Measurements from ENCODE around the gene MRPL48. TPM values are rescaled to one million over a fixed set of nuclear protein-coding genes. Genes with fewer than 3 reads are reported as not detected.

The MRPL48 gene
- total RNA-seq, 1 donor from 2014 or later: 51.4 TPM

DNA sequence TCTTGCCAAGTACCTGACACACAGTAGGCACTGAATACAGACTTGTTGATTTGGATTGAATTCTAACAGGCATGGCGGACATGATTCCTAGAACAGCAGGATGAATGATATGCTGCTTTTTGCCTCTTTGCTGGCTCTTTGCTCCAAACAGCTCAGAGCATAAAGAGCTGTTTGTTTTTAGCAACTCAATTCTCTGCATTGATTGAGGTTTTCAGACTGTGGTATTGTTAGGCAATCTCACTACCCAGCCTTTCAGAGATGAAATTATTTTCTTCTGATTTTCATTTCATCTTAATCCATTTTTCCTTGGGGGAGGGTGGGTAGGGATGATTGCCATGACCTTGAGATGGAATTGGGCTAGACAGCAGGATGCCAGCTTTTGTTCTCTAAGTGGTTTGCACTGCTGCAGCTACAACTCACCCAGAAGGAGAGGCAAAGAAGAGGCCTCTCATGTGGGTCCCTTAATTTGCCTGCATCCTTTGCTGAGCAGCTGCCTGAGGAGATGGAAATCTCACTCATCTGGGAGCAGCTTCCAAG, 68.4 kb downstream of the MRPL48 start:
- Mint-ChIP-seq H3K27ac (ENCODE audit: unreplicated experiment) (peak overlapping the region; percentile 94), H3K9me3 (no peaks in the 10 kb centered on the region), H3K27me3 (ENCODE audit: low read depth) (no peaks in the 10 kb centered on the region), H3K4me3 (no peak overlapping the region), H3K4me1 (peaks cover 15% of the 10 kb centered on the region), H3K36me3 (ENCODE audit: low read depth) (peaks cover 15% of the 10 kb centered on the region)
- no peak for DNase-seq (ENCODE audit: low read depth, low spot score)
- TF ChIP-seq, protein P1, sequence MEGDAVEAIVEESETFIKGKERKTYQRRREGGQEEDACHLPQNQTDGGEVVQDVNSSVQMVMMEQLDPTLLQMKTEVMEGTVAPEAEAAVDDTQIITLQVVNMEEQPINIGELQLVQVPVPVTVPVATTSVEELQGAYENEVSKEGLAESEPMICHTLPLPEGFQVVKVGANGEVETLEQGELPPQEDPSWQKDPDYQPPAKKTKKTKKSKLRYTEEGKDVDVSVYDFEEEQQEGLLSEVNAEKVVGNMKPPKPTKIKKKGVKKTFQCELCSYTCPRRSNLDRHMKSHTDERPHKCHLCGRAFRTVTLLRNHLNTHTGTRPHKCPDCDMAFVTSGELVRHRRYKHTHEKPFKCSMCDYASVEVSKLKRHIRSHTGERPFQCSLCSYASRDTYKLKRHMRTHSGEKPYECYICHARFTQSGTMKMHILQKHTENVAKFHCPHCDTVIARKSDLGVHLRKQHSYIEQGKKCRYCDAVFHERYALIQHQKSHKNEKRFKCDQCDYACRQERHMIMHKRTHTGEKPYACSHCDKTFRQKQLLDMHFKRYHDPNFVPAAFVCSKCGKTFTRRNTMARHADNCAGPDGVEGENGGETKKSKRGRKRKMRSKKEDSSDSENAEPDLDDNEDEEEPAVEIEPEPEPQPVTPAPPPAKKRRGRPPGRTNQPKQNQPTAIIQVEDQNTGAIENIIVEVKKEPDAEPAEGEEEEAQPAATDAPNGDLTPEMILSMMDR (conservative IDR thresholded peaks at IDR 0.05): no peak

DNA sequence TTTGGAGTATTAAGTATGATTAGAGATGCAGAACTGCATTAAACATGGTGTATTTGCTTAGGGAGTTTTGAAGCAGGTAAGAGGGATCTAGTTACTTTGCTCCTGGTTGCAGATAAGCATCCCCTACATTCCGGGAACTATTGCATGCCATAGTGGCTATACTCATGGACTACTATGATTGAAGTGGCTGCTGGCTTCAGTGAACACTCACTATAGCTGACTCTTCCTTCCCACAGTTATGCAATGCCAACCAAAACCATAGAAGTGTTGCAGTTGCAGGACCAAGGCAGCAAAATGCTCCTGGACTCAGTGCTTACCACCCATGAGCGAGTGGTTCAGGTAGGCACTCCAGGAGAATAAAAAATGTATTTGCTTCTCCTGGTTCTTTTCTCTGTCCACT, 72.0 kb downstream of the MRPL48 start:
- peaks cover 15% of the 10 kb centered on the region for H3K4me1 Mint-ChIP-seq
- H3K9me3 Mint-ChIP-seq: no peaks in the 10 kb centered on the region
- H3K36me3 Mint-ChIP-seq (ENCODE audit: low read depth): peaks cover 15% of the 10 kb centered on the region
- H3K4me3 Mint-ChIP-seq: no peak overlapping the region
- no peak for DNase-seq (ENCODE audit: low read depth, low spot score)
- H3K27ac Mint-ChIP-seq (ENCODE audit: unreplicated experiment): no peak overlapping the region
- TF ChIP-seq, protein P1 (conservative IDR thresholded peaks at IDR 0.05): no peak
- H3K27me3 Mint-ChIP-seq (ENCODE audit: low read depth): no peaks in the 10 kb centered on the region

DNA sequence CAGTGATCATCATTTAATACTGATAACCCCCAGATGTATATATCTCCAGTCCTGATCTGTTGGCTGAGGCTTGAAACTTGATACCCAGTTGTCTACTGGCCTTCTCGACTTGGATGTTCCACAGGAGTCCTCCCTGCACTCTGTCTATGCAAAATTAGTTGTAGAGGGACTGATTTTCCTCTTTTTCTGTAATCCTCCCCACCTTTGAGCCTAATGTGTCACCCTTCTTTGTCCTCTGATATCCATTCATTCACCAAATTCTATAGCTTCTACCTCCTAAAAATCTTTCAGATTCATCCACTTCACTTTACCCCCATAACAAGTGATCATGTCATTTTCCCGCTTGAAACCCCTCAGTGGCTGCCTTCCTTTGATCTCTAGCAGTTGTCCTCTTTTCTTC, 72.5 kb downstream of the MRPL48 start:
- no peak overlapping the region for H3K27ac Mint-ChIP-seq (ENCODE audit: unreplicated experiment)
- H3K27me3 Mint-ChIP-seq (ENCODE audit: low read depth): no peaks in the 10 kb centered on the region
- DNase-seq (ENCODE audit: low read depth, low spot score): no peak
- H3K4me3 Mint-ChIP-seq: no peak overlapping the region
- TF ChIP-seq, protein P1 (conservative IDR thresholded peaks at IDR 0.05): no peak
- H3K4me1 Mint-ChIP-seq: peaks cover 15% of the 10 kb centered on the region
- H3K36me3 Mint-ChIP-seq (ENCODE audit: low read depth): peaks cover 15% of the 10 kb centered on the region
- H3K9me3 Mint-ChIP-seq: no peaks in the 10 kb centered on the region

DNA sequence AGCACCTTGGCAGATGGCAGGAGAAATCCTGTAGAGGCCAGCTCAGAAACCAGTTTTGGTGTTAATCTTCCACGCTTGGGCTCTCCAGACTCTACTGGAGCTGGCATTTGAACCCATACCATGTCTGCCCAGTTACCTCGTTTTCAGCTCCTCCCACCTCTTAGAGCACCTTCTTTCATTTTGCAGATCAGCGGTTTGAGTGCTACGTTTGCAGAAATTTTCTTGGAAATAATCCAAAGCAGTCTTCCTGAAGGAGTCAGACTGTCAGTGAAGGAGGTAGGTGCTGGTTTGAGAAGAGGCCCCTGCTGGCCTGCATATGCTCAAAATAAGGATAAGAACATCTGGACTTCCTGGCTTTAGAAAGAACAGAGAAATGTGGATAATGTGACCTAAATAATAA, 75.3 kb downstream of the MRPL48 start:
- H3K4me3 Mint-ChIP-seq: no peak overlapping the region
- no peak for DNase-seq (ENCODE audit: low read depth, low spot score)
- no peaks in the 10 kb centered on the region for H3K4me1 Mint-ChIP-seq
- no peaks in the 10 kb centered on the region for H3K27me3 Mint-ChIP-seq (ENCODE audit: low read depth)
- no peaks in the 10 kb centered on the region for H3K9me3 Mint-ChIP-seq
- TF ChIP-seq, protein P1 (conservative IDR thresholded peaks at IDR 0.05): no peak
- H3K27ac Mint-ChIP-seq (ENCODE audit: unreplicated experiment): no peak overlapping the region
- H3K36me3 Mint-ChIP-seq (ENCODE audit: low read depth): peaks cover 15% of the 10 kb centered on the region

DNA sequence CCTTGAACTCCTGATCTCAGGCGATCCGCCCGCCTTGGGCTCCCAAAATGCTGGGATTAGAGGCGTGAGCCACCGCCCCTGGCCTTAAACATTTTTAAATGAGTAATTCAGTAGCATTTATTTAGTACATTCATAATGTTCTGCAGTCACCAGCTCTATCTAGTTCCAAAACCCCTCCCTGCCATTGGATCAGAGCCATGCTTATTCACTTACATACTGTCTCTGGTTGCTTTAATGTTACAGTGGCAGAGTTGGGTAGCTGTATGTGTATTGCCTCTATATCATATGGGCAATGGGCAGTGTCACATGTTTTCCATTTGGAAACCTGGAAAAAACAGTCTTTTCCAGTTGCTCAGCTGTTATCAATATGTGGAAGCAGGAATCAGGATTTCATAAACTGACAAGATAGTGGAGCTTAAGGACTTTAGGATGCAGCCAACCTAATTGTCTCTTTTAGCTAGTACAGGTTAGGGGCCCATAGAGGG, 78.5 kb downstream of the MRPL48 start:
- H3K27me3 Mint-ChIP-seq (ENCODE audit: low read depth): no peaks in the 10 kb centered on the region
- H3K27ac Mint-ChIP-seq (ENCODE audit: unreplicated experiment): no peak overlapping the region
- no peak overlapping the region for H3K4me3 Mint-ChIP-seq
- H3K36me3 Mint-ChIP-seq (ENCODE audit: low read depth): peaks cover 8% of the 10 kb centered on the region
- DNase-seq (ENCODE audit: low read depth, low spot score): no peak
- no peaks in the 10 kb centered on the region for H3K9me3 Mint-ChIP-seq
- no peaks in the 10 kb centered on the region for H3K4me1 Mint-ChIP-seq
- TF ChIP-seq, protein P1 (conservative IDR thresholded peaks at IDR 0.05): no peak

Measured in neural crest cell (in vitro differentiated cells).